ENCODE data around the gene KMT2E.
"Not testable (repeated sequence)": the region's sequence is repeated elsewhere in the genome, so short reads cannot be mapped to it uniquely, and the experiment has no call there.

The KMT2E gene

DNA sequence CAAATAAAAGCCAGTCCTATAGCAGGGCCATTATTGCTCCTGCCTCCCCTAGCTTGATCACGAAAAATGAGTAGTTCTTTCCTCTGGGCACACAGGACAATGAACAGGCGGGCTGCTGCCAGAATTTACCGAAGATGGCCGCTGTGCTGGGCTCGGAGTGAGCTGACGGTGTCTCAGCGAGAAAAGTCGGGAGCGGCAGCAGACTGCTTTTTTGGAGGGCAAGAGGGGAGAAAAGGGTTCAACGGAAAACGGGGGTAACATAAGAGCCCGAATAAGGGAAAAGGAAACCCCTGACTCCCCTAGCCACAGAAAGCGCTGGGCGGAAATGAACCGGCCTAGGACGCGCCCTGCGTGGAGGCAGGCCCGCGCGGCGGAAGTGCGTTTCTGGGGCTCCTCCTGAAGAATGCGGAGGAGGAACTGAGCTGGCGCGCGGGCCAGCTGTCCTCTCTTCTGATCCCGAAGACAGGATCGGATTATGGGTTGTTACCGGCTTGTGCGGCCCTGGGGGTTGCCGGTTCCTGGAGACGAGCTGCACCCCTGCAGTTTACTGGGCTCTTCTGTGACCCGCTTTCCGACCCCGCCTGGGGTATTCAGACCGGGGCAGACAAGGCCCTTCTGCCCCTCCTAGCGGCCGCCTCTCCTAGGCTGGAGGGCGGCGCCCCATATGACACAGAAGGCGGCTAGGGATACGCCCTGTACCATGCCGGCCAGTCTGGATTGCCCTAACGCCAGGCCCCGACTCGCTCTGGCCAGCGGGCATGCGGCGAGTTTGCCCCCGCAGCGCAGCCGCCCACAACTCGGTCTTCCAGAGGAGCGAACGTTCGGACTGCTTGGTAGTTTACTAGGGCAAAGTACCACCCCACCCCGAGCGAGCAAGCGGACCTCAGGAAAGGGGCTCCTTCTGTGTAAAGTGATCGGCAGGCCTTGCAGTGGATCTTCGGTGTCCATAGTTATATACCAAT, 30.1 kb upstream of the KMT2E start:
- peak; percentile 87 for DNase-seq

DNA sequence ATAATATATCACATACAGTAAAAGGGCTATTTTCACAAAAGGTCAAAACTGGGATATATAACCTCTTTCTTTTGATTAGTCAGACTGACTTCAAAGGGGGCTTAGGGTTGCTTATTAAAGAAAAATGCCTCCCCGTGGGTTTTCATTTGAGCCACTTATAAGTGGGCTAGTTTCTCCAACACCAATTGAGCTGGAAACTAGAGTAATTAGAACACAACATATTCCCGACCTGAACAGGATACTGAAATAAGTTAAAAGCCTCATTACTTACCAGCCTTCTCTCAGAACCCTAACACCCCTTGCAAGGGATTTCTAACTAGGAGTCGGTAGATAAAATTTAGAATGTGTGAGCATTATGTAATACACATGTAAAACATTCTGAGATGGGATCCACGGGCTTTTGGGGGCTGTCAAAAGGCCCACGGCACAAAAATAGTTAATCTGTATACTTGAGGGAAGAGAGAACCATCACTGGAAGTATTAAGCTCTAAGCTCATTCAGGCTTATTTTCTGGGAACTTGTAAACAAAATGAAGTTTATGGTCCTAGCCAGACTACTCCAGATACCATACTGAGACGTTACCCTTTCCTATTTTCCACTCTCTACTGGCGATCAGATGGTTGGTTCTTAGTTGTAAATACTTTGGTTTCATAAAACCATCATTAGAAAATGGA, 29.3 kb upstream of the KMT2E start:
- no peak for DNase-seq

DNA sequence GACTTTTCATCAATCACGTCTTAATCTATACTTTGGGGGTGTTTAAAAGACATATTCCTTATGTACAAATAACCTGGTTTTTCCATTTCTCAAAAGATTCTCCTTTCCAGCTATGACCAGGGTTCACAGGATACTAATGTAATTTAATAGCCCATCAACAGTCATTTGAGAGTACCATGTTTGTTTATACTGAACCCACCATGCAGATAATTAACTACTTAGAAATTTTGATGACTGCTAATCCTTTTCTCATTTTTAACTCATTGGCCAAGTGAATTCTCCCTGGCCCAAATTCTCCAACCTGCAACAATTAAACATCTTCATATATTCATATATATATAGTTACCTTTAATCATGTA, 28.8 kb upstream of the KMT2E start:
- no peak for DNase-seq

GRCh38 chr7:104986628-104987259, 27.3 kb upstream of the KMT2E start:
- no peak for DNase-seq

GRCh38 chr7:104987403-104987802, 26.6 kb upstream of the KMT2E start:
- not testable (repeated sequence) for DNase-seq

DNA sequence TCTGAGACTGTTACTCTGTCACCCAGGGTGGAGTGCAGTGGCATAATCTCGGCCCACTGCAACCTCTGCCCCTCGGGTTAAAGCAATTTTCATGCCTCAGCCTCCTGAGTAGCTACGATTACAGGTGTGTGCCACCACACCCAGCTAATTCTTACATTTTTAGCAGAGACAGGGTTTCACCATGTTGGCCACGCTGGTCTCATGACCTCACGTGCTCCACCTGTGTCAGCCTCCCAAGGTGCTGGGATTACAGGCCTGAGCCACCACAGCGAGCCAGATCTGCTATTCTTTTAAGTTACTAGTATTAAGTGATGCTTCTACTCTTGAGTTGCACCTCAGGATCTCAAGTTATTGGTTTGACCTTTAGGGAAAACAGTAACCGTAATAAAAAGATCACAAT, 23.0 kb upstream of the KMT2E start:
- DNase-seq, result no peak

- no peak for DNase-seq
Observed at GRCh38 chr7:104992306-104992705, 21.7 kb upstream of the KMT2E start.

GRCh38 chr7:104993217-104993862, 20.7 kb upstream of the KMT2E start:
- no peak for DNase-seq

DNA sequence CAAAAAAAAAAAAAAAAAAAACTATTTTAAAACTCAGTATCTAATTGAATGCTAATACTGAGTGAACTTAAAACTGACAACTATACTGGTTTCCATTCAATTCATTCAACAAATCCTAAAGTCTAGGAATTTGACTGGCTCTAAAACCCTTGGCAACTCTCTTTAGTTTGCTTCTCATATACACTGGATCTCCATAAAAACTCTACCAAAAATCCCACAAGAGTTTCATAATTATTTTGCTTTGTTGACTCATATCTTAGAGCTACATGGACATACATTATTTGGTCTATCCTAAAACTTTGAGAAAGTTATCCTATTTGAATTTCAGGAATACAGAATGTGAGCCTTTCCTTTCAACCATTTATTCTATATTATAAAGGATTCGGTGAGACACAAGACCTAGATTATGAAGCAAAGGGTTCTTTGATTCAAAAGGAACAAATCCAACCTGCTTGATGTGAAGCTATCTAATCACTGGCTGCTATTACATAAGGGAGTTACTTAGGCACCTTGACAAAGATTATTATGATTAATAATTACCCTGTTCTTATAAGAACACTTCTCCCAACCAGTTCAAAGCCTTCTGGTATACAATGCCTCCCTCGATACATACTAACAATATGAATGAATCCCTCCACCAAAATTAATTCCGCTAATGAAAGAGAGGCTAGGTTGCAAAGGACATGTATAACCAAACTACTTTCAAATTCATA, 15.8 kb upstream of the KMT2E start:
- DNase-seq, result no peak

DNA sequence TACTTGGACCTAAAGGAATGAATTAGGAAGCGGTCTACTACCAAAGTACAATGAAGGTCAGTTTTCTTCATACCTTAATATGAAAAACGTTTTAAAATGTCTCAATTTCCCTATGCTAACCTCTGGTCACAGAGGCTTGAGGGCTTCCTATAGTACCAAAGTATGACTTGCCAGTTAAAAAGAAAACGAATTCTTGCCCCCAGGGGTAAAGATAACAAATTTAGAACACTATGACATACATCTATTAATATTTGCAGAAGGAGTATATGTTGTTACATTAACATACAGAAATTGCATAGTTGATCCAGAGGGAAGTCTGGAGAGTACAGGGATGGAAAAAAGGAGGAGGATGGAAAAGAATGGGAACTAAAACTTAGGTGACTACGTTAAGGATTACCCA, 13.8 kb upstream of the KMT2E start:
- no peak for DNase-seq

- no peak for DNase-seq
Observed at GRCh38 chr7:105000927-105001336, 13.1 kb upstream of the KMT2E start.

DNA sequence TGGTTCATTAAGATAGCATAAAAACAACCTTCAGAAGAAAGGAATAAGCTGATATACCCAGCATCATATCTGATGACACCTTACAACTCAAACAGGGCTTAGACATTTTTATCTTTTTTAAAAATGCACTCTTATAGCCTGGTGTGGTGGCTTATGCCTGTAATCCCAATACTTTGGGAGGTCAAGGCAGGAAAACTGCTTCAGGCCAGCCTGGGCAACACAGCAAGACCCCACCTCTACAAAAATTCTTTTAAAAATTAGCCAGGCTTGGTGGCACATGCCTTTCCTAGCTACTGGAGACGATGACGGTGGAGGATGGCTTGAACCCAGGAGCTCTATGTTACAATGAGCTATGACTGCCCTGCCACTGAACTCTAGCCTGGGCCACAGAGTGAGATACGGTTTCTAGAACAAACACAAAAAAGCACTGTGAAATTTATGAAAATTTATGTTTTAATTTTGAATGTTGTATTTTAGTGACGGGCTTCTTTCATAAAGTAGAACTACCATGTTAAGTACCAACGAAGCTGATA, 12.3 kb upstream of the KMT2E start:
- DNase-seq, result no peak

GRCh38 chr7:105003275-105003674, 10.7 kb upstream of the KMT2E start:
- DNase-seq, result no peak

- DNase-seq, result no peak
Observed at GRCh38 chr7:105003872-105004510, 10.0 kb upstream of the KMT2E start.

DNA sequence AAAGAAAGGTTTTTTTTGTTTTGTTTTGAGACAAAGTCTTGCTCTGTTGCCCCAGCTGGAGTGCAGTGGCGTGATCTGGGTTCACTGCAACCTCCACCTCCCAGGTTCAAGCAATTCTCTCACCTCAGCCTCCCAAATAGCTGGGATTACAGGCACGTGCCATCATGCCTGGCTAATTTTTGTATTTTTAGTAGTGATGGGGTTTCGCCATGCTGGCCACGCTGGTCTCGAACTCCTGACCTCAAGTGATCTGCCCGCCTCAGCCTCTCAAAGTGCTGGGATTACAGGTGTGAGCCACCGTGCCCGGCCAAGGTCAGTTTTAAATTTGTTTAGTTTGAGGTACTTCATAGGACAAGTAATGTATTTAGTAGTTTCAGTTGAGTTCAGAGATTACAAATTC, 9.0 kb upstream of the KMT2E start:
- DNase-seq, result not testable (repeated sequence)

- DNase-seq, result not testable (repeated sequence)
Observed at GRCh38 chr7:105005486-105005885, 8.5 kb upstream of the KMT2E start.

GRCh38 chr7:105006367-105007136, 7.5 kb upstream of the KMT2E start:
- DNase-seq, result no peak

DNA sequence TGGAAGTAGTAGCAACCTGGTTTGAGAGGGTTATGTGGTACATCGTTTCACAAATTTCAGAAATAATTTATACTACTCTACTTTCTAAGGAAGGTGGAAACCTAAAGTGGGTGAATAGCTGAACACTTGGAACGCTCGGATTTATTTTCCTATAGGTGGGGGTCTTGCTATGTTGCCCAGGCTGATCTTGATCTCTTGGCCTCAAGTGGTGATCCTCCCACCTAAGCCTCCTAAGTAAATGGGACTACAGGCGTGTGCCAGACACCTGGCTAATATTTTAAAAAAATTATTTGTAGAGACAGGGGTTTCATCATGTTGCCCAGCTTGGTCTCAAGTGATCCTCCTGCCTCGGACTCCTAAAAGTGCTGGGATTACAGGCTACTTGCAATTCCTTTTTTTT, 6.7 kb upstream of the KMT2E start:
- DNase-seq, result no peak

- DNase-seq, result no peak
Observed at GRCh38 chr7:105009667-105010503, 4.1 kb upstream of the KMT2E start.

DNA sequence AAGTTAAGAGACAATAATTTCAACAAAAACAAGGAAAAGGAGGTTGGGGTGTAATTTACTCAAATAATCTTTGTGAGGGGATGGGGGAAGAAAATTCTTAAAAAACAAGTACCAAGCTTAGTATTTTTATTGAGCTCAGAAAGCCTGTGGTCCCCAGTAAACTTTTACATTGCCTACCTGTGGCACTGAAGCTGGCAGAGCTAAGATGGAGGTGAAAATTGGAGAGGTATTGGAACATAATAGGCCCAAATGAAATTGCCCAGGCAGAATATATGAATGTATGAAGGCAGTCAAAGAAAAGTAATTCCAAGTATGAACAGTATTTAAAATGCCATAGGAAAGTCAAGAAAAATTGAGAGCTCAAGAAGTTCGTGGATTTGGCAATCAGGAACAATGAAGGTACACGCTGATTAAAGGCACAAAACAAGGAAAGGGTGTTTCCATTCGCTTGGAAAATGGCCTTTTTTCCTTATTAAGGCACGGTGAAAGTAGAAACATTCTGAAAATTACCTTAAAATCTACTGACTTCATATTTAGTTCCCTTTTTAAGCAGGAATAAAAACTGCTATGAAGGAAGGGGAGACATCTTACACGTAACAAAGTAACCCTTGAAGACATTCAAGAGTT, 3.4 kb upstream of the KMT2E start:
- DNase-seq, result no peak

Data from activated T-cell treated with anti-CD3 and anti-CD28 coated beads, Interleukin-2, amount 50 U/mL, for 1 hour (primary cell).